SU-DHL-6 (cell line): Measurements from ENCODE around the gene RPN1.

Experiments
- H2AFZ ChIP-seq: fragments of 200-600 bp; sonication (generic); 2 replicates; pipeline ENCODE4 v1.6.1; 2014; ENCODE audit warnings: low read depth, mild to moderate bottlenecking, moderate library complexity, mixed read lengths, antibody characterized with exemption, low read length; ENCODE audit not compliant: severe bottlenecking
- H3F3A ChIP-seq: fragments of 200-600 bp; shearing (Covaris generic); 2 replicates; pipeline ENCODE4 v1.6.0; 2016; ENCODE audit warnings: antibody characterized with exemption, mild to moderate bottlenecking; ENCODE audit not compliant: insufficient read depth
- H3K27ac ChIP-seq: fragments of 200-600 bp; sonication (generic); 2 replicates; pipeline ENCODE4 v1.5.1; 2016; ENCODE audit warnings: low read depth, mild to moderate bottlenecking, low read length, moderate library complexity, mixed read lengths
- H3K27me3 ChIP-seq: fragments of 200-600 bp; sonication (generic), shearing (Covaris generic); 2 replicates; pipeline ENCODE4 v1.6.0; 2014; ENCODE audit warnings: mild to moderate bottlenecking, low read length
- H3K36me3 ChIP-seq: fragments of 200-600 bp; sonication (generic); 2 replicates; pipeline ENCODE4 v1.6.1; 2014; ENCODE audit warnings: mild to moderate bottlenecking, low read length, mixed read lengths
- H3K4me2 ChIP-seq: fragments of 300-600, 200-600 bp; shearing (Covaris generic), sonication (generic); 2 replicates; pipeline ENCODE4 v1.6.0; 2014; ENCODE audit warnings: low read length, low read depth, mild to moderate bottlenecking; ENCODE audit not compliant: poor library complexity, severe bottlenecking
- H3K4me3 ChIP-seq: fragments of 200-600 bp; sonication (generic); 2 replicates; pipeline ENCODE4 v1.5.1; 2014; ENCODE audit warnings: antibody characterized with exemption, low read length, mild to moderate bottlenecking, mixed read lengths; ENCODE audit not compliant: insufficient read depth, poor library complexity, severe bottlenecking
- H3K79me2 ChIP-seq: fragments of 200-600 bp; sonication (generic); 2 replicates; pipeline ENCODE4 v1.6.1; 2014; ENCODE audit warnings: mild to moderate bottlenecking, low read length, moderate library complexity; ENCODE audit not compliant: insufficient read depth
- H3K9ac ChIP-seq: fragments of 200-600 bp; sonication (generic); 2 replicates; pipeline ENCODE4 v1.7.0; 2014; ENCODE audit warnings: mild to moderate bottlenecking, low read length
- H3K9me2 ChIP-seq: fragments of 200-600 bp; sonication (generic); replicated peaks from 2 replicates; pipeline ENCODE4 v1.6.1; 2014; ENCODE audit warnings: low read length; ENCODE audit not compliant: insufficient read depth
- H3K9me3 ChIP-seq: fragments of 200-600 bp; sonication (generic); 2 replicates; pipeline ENCODE4 v1.6.1; 2014; ENCODE audit warnings: low read length, mixed read lengths; ENCODE audit not compliant: insufficient read depth
- H4K20me1 ChIP-seq: fragments of 200-600 bp; sonication (generic); 2 replicates; pipeline ENCODE4 v1.6.1; 2014; ENCODE audit warnings: low read depth, mild to moderate bottlenecking, antibody characterized with exemption, low read length, moderate library complexity, mixed read lengths
- EZH2phosphoT487 ChIP-seq: fragments of 200-600 bp; sonication (generic), shearing (Covaris generic); conservative IDR thresholded peaks from 2 replicates; pipeline ENCODE4 v1.6.1; 2018; ENCODE audit warnings: mild to moderate bottlenecking, antibody characterized with exemption, low read length, moderate library complexity, mixed read lengths
- TF ChIP-seq, protein P1 (sequence below): fragments of 200-600 bp; sonication (generic); IDR thresholded peaks from one replicate; pipeline ENCODE4 v1.5.1; 2017; ENCODE audit warnings: antibody characterized with exemption, mild to moderate bottlenecking, low read length, moderate library complexity; ENCODE audit not compliant: insufficient read depth, poor library complexity, severe bottlenecking

The RPN1 gene

DNA sequence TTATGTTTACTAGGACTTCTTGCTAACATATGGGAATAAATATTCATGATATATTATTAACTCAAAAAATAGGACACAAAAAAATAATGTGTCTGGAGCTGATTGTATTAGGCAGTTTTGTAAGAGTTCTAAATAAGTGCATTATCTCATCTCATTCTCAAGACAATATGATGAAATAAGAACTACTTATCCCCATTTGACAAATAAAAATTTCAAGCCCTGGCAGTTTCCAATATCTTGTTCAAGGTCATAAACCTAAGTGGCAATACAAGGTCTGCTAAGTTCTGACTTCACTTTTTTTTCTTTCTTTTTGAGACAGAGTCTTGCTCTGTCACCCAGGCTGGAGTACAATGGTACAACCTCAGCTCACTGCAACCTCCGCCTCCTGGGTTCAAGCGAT lies 18.3 kb downstream of the RPN1 start:
- TF ChIP-seq, protein P1, sequence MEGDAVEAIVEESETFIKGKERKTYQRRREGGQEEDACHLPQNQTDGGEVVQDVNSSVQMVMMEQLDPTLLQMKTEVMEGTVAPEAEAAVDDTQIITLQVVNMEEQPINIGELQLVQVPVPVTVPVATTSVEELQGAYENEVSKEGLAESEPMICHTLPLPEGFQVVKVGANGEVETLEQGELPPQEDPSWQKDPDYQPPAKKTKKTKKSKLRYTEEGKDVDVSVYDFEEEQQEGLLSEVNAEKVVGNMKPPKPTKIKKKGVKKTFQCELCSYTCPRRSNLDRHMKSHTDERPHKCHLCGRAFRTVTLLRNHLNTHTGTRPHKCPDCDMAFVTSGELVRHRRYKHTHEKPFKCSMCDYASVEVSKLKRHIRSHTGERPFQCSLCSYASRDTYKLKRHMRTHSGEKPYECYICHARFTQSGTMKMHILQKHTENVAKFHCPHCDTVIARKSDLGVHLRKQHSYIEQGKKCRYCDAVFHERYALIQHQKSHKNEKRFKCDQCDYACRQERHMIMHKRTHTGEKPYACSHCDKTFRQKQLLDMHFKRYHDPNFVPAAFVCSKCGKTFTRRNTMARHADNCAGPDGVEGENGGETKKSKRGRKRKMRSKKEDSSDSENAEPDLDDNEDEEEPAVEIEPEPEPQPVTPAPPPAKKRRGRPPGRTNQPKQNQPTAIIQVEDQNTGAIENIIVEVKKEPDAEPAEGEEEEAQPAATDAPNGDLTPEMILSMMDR, result no peak
- no peak for TF ChIP-seq EZH2phosphoT487
- Histone ChIP-seq H3K79me2 (peaks cover 49% of the 10 kb centered on the region), H3K36me3 (peaks cover 27% of the 10 kb centered on the region; the same call in 1 of the 2 replicates)

DNA sequence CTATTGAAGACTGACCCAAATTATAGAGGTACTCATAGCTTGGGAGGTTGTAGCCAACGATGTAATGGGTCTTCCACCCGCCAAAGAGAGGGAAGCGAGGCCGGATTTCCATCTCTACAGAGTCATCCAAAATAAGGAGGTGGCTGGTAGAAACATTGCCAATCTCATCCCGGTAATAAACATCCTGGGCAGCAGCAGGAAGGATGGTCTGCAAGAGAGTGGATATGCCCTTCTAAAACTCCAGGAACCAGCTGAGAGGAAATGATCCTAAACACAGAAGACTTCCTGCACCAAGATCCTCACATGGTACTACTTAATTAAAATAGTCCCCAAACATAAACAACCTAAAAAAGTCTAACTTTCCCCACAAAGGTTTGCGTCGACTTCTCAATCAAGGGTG lies 20.7 kb downstream of the RPN1 start:
- no peaks in the 10 kb centered on the region for H3K9me2 ChIP-seq
- peaks cover 32% of the 10 kb centered on the region for H3K79me2 ChIP-seq
- H3K9ac ChIP-seq, result no peak overlapping the region
- TF ChIP-seq, protein P1, result no peak
- no peak for TF ChIP-seq EZH2phosphoT487
- H3K4me3 ChIP-seq, result no peak overlapping the region
- H3K9me3 ChIP-seq, result no peaks in the 10 kb centered on the region
- H3K27me3 ChIP-seq, result no peaks in the 10 kb centered on the region
- no peaks in the 10 kb centered on the region for H3F3A ChIP-seq
- H2AFZ ChIP-seq, result no peak overlapping the region
- peaks cover 27% of the 10 kb centered on the region; the same call in 1 of the 2 replicates for H3K36me3 ChIP-seq
- no peaks in the 10 kb centered on the region for H4K20me1 ChIP-seq
- H3K4me2 ChIP-seq, result no peak overlapping the region
- no peak overlapping the region for H3K27ac ChIP-seq

More for the DNA sequence above, 18.3 kb downstream of the RPN1 start:
- no peaks in the 10 kb centered on the region for H3K9me3 ChIP-seq
- H2AFZ ChIP-seq, result no peak overlapping the region
- no peaks in the 10 kb centered on the region for H4K20me1 ChIP-seq
- H3K4me2 ChIP-seq, result no peak overlapping the region
- H3K4me3 ChIP-seq, result no peak overlapping the region
- no peaks in the 10 kb centered on the region for H3K9me2 ChIP-seq
- no peak overlapping the region for H3K27ac ChIP-seq
- no peaks in the 10 kb centered on the region for H3K27me3 ChIP-seq
- H3F3A ChIP-seq, result no peaks in the 10 kb centered on the region
- no peak overlapping the region for H3K9ac ChIP-seq

GRCh38 chr3:128625409-128625945 lies 25.1 kb downstream of the RPN1 start:
- Histone ChIP-seq H3F3A (0 out of 2 replicates have a peak, but pooled peaks cover 4% of the 10 kb centered on the region), H3K4me2 (no peak overlapping the region), H3K9me2 (no peaks in the 10 kb centered on the region), H3K9me3 (no peaks in the 10 kb centered on the region), H4K20me1 (no peaks in the 10 kb centered on the region), H2AFZ (no peak overlapping the region), H3K79me2 (peaks cover 14% of the 10 kb centered on the region; the same call in 1 of the 2 replicates), H3K36me3 (peaks cover 16% of the 10 kb centered on the region; the same call in 1 of the 2 replicates), H3K27me3 (no peaks in the 10 kb centered on the region), H3K27ac (no peak overlapping the region), H3K4me3 (no peak overlapping the region), H3K9ac (no peak overlapping the region)
- TF ChIP-seq EZH2phosphoT487, result no peak
- TF ChIP-seq, protein P1, result no peak
